HepG2 (cell line): Measurements from ENCODE around the gene SYPL2. TPM values are rescaled to one million over a fixed set of nuclear protein-coding genes. Genes with fewer than 3 reads are reported as not detected.

Experiments
- CHD2 ChIP-seq: IDR thresholded peaks from 2 replicates; pipeline ENCODE4 v1.6.1; 2011; ENCODE audit warnings: low read depth, low read length, improper control_type of control experiment
- KAT7 ChIP-seq: IDR thresholded peaks from 2 replicates; pipeline ENCODE4 v1.6.1; 2018; ENCODE audit warnings: borderline replicate concordance, missing compliant biosample characterization
- NFKBIZ ChIP-seq: IDR thresholded peaks from 2 replicates; pipeline ENCODE4 v1.6.1; 2018; ENCODE audit warnings: missing genetic modification reagents, missing compliant biosample characterization
- TCF7 ChIP-seq: sonication (generic); IDR thresholded peaks from 2 replicates; pipeline ENCODE4 v1.6.1; 2016; ENCODE audit warnings: antibody characterized with exemption, low read depth
- TEAD2 ChIP-seq: sonication (generic); formaldehyde crosslinking; IDR thresholded peaks from 2 replicates; pipeline ENCODE4 v1.9.0; 2021; ENCODE audit warnings: missing genetic modification reagents
- ZBTB38 ChIP-seq: sonication (generic); formaldehyde crosslinking; IDR thresholded peaks from 2 replicates; pipeline ENCODE4 v1.5.1; 2020; ENCODE audit warnings: mild to moderate bottlenecking, missing genetic modification reagents
- ZMYM2 ChIP-seq: sonication (generic); formaldehyde crosslinking; IDR thresholded peaks from 2 replicates; pipeline ENCODE4 v1.8.0; 2022; ENCODE audit warnings: mild to moderate bottlenecking, missing genetic modification reagents
- polyA plus RNA-seq, 8 experiments: library from polyadenylated mRNA; depleted of rRNA in 3 of 8; stranded (reverse) in 7 of 8; unstranded in 1 of 8; fragments of >200 nt; fragmentation: Illumina TruSeq in 4 of 8; extraction: Trizol in 4 of 8; gene quantifications; 2 replicates each; pipeline versions ENCODE4 v1.2.1 to v1.2.3, GENCODE V29; 2011 to 2016; ENCODE audit warnings: low read depth in 4 of 8, missing spikeins in 1 of 8, mixed read lengths in 1 of 8; ENCODE audit not compliant: insufficient read depth in 1 of 8
- total RNA-seq, 5 experiments: library from RNA; depleted of rRNA; stranded (reverse); fragments of >200 nt; fragmentation: Illumina TruSeq; extraction: Trizol; gene quantifications; 2 replicates each; pipeline ENCODE4 v1.2.3, GENCODE V29; 2016; ENCODE audit warnings: low read depth in 1 of 5
- TF ChIP-seq, protein P1 (sequence below): IDR thresholded peaks from 2 replicates; pipeline ENCODE4 v1.6.1; 2016; ENCODE audit warnings: missing genetic modification reagents, missing compliant biosample characterization
- TF ChIP-seq, protein P2 (sequence below): sonication (generic); formaldehyde crosslinking; IDR thresholded peaks from 2 replicates; pipeline ENCODE4 v1.8.0; 2022; ENCODE audit warnings: missing genetic modification reagents, mild to moderate bottlenecking, borderline replicate concordance
- TF ChIP-seq, protein P3 (sequence below): sonication (generic); formaldehyde crosslinking; conservative IDR thresholded peaks from 2 replicates; pipeline ENCODE4 v1.4.0; 2020; ENCODE audit warnings: missing genetic modification reagents
- TF ChIP-seq, protein P4 (sequence below): sonication (generic); formaldehyde crosslinking; IDR thresholded peaks from 2 replicates; pipeline ENCODE4 v1.9.0; 2022; ENCODE audit warnings: missing genetic modification reagents, mild to moderate bottlenecking, borderline replicate concordance
- TF ChIP-seq, protein P5 (sequence below): sonication (generic); formaldehyde crosslinking; IDR thresholded peaks from 2 replicates; pipeline ENCODE4 v1.8.0; 2022; ENCODE audit warnings: mild to moderate bottlenecking, missing genetic modification reagents, moderate library complexity
- TF ChIP-seq, protein P6 (sequence below): sonication (generic); formaldehyde crosslinking; IDR thresholded peaks from 2 replicates; pipeline ENCODE4 v1.9.0; 2021; ENCODE audit warnings: missing genetic modification reagents, mild to moderate bottlenecking, borderline replicate concordance
- TF ChIP-seq, protein P7 (sequence below): sonication (generic); formaldehyde crosslinking; IDR thresholded peaks from 2 replicates; pipeline ENCODE4 v1.8.1; 2023; ENCODE audit warnings: mild to moderate bottlenecking, missing genetic modification reagents, borderline replicate concordance
- TF ChIP-seq, protein P8 (sequence below): sonication (generic); formaldehyde crosslinking; IDR thresholded peaks from 2 replicates; pipeline ENCODE4 v1.5.0; 2020; ENCODE audit warnings: missing genetic modification reagents

SYPL2 gene
- total and polyA plus RNA-seq, 2 of the 13 experiments (the other 11 are each of a cell fraction or from before 2014, with no cell fraction given) = 0.17 to 0.24 TPM

DNA sequence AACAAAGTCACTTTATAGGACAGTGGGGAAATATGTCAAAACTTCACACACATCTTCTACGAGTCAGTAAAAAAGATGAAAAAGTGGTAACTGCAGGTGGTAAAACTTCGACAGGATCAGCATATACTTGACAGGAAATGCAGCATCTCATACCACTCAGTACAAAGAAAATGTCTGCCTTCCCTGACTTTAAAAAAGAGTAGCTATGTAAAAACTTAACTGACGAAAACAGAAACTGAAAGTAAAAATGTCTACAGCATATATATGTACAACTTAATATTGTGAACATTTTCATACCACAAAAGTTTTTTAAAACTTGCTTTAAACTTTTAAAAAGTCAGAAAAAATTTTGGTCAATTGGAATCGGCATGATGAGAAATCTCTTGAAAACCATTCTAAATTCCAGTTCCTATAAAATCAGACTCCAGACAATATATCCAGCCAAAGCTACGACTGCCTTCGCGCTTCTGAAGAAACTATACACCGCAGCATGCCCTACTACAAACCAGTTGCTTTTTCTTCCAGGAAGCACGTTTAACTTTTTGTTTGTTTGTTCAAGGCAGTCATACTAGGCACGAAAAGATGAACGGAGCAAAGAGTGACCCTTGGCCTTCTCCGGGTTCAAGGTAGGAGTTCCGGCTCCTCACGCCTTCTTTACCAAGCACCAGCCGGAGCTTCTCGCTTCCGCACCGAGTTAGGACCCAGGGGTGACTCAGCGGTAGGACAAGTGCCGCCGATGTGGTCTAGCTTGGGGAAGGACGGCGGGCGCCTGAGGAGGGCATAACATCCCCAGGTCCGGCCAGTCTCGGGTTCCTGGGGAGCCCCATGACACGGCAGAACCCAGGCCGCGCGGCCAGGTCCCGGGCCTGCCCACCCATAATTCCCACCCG is 40.7 kb upstream of the SYPL2 start (continued):
- TF ChIP-seq, protein P1, sequence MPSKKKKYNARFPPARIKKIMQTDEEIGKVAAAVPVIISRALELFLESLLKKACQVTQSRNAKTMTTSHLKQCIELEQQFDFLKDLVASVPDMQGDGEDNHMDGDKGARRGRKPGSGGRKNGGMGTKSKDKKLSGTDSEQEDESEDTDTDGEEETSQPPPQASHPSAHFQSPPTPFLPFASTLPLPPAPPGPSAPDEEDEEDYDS (CRISPR knock-in tag) = no peak
- TF ChIP-seq ZMYM2 (CRISPR knock-in tag) (no peak), KAT7 (CRISPR knock-in tag) (no peak), ZBTB38 (CRISPR knock-in tag) (no peak), TEAD2 (no peak), TCF7 (no peak), NFKBIZ (CRISPR knock-in tag) (no peak), CHD2 (no peak)
- TF ChIP-seq, protein P2, sequence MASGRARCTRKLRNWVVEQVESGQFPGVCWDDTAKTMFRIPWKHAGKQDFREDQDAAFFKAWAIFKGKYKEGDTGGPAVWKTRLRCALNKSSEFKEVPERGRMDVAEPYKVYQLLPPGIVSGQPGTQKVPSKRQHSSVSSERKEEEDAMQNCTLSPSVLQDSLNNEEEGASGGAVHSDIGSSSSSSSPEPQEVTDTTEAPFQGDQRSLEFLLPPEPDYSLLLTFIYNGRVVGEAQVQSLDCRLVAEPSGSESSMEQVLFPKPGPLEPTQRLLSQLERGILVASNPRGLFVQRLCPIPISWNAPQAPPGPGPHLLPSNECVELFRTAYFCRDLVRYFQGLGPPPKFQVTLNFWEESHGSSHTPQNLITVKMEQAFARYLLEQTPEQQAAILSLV (CRISPR knock-in tag) = no peak
- TF ChIP-seq, protein P3, sequence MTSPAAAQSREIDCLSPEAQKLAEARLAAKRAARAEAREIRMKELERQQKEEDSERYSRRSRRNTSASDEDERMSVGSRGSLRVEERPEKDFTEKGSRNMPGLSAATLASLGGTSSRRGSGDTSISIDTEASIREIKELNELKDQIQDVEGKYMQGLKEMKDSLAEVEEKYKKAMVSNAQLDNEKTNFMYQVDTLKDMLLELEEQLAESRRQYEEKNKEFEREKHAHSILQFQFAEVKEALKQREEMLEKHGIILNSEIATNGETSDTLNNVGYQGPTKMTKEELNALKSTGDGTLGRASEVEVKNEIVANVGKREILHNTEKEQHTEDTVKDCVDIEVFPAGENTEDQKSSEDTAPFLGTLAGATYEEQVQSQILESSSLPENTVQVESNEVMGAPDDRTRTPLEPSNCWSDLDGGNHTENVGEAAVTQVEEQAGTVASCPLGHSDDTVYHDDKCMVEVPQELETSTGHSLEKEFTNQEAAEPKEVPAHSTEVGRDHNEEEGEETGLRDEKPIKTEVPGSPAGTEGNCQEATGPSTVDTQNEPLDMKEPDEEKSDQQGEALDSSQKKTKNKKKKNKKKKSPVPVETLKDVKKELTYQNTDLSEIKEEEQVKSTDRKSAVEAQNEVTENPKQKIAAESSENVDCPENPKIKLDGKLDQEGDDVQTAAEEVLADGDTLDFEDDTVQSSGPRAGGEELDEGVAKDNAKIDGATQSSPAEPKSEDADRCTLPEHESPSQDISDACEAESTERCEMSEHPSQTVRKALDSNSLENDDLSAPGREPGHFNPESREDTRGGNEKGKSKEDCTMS = no peak
- TF ChIP-seq, protein P4, sequence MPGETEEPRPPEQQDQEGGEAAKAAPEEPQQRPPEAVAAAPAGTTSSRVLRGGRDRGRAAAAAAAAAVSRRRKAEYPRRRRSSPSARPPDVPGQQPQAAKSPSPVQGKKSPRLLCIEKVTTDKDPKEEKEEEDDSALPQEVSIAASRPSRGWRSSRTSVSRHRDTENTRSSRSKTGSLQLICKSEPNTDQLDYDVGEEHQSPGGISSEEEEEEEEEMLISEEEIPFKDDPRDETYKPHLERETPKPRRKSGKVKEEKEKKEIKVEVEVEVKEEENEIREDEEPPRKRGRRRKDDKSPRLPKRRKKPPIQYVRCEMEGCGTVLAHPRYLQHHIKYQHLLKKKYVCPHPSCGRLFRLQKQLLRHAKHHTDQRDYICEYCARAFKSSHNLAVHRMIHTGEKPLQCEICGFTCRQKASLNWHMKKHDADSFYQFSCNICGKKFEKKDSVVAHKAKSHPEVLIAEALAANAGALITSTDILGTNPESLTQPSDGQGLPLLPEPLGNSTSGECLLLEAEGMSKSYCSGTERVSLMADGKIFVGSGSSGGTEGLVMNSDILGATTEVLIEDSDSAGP (CRISPR knock-in tag) = no peak
- TF ChIP-seq, protein P5, sequence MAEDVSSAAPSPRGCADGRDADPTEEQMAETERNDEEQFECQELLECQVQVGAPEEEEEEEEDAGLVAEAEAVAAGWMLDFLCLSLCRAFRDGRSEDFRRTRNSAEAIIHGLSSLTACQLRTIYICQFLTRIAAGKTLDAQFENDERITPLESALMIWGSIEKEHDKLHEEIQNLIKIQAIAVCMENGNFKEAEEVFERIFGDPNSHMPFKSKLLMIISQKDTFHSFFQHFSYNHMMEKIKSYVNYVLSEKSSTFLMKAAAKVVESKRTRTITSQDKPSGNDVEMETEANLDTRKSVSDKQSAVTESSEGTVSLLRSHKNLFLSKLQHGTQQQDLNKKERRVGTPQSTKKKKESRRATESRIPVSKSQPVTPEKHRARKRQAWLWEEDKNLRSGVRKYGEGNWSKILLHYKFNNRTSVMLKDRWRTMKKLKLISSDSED = no peak
- TF ChIP-seq, protein P6, sequence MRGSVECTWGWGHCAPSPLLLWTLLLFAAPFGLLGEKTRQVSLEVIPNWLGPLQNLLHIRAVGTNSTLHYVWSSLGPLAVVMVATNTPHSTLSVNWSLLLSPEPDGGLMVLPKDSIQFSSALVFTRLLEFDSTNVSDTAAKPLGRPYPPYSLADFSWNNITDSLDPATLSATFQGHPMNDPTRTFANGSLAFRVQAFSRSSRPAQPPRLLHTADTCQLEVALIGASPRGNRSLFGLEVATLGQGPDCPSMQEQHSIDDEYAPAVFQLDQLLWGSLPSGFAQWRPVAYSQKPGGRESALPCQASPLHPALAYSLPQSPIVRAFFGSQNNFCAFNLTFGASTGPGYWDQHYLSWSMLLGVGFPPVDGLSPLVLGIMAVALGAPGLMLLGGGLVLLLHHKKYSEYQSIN = no peak
- TF ChIP-seq, protein P7, sequence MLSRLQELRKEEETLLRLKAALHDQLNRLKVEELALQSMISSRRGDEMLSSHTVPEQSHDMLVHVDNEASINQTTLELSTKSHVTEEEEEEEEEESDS = no peak
- TF ChIP-seq, protein P8, sequence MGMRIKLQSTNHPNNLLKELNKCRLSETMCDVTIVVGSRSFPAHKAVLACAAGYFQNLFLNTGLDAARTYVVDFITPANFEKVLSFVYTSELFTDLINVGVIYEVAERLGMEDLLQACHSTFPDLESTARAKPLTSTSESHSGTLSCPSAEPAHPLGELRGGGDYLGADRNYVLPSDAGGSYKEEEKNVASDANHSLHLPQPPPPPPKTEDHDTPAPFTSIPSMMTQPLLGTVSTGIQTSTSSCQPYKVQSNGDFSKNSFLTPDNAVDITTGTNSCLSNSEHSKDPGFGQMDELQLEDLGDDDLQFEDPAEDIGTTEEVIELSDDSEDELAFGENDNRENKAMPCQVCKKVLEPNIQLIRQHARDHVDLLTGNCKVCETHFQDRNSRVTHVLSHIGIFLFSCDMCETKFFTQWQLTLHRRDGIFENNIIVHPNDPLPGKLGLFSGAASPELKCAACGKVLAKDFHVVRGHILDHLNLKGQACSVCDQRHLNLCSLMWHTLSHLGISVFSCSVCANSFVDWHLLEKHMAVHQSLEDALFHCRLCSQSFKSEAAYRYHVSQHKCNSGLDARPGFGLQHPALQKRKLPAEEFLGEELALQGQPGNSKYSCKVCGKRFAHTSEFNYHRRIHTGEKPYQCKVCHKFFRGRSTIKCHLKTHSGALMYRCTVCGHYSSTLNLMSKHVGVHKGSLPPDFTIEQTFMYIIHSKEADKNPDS = no peak
